Rectal smooth muscle tissue (tissue), 1 donor: ENCODE results near the gene MANEA.

Source experiments
- H3K27ac ChIP-seq: one replicate; pipeline ENCODE4 v1.7.0; 2013; ENCODE audit warnings: low read depth, low read length, inconsistent platforms
- H3K27me3 ChIP-seq: one replicate; pipeline ENCODE4 v1.7.0; 2013; ENCODE audit warnings: low read length; ENCODE audit not compliant: control insufficient read depth, insufficient read depth
- H3K36me3 ChIP-seq: one replicate; pipeline ENCODE4 v1.7.0; 2013; ENCODE audit warnings: low read length; ENCODE audit not compliant: control insufficient read depth, insufficient read depth
- H3K4me1 ChIP-seq: one replicate; pipeline ENCODE4 v1.7.0; 2013; ENCODE audit warnings: low read length; ENCODE audit not compliant: control insufficient read depth, insufficient read depth
- H3K4me3 ChIP-seq: one replicate; pipeline ENCODE4 v1.7.0; 2013; ENCODE audit warnings: low read length
- H3K9ac ChIP-seq: one replicate; pipeline ENCODE4 v1.7.0; 2013; ENCODE audit warnings: low read length

MANEA gene

GRCh38 chr6:95593025-95593424 lies 15.7 kb downstream of the MANEA start:
- Histone ChIP-seq H3K36me3 (no peaks in the 10 kb centered on the region), H3K4me3 (no peak overlapping the region), H3K9ac (no peak overlapping the region), H3K4me1 (no peaks in the 10 kb centered on the region), H3K27ac (no peak overlapping the region), H3K27me3 (no peaks in the 10 kb centered on the region)

- Histone ChIP-seq H3K27ac (no peak overlapping the region), H3K4me3 (no peak overlapping the region), H3K36me3 (no peaks in the 10 kb centered on the region)
Observed at GRCh38 chr6:95596021-95596420, 18.7 kb downstream of the MANEA start.

DNA sequence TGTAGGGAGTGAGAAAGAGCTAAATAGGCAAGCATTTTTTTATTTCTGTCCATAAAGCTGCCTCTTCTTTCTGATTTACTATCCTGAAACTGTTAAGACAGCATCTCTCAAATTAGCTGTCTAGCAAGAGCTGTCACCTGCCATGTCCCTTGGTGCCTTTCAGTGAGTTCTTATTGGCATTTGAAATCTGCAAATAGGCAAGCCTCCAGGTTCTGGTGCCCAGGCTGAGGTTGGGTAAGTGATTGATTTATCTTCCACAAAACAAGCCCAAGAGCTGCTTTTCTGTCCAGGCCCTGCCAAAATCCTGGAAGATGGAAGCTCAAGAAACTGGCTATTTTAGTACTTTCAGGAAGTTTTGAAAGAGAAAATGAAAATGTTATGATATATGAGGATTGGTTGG lies 22.4 kb downstream of the MANEA start:
- H3K4me1 ChIP-seq, result no peaks in the 10 kb centered on the region
- H3K27me3 ChIP-seq, result no peaks in the 10 kb centered on the region
- no peak overlapping the region for H3K9ac ChIP-seq
- no peaks in the 10 kb centered on the region for H3K36me3 ChIP-seq
- H3K27ac ChIP-seq, result no peak overlapping the region
- H3K4me3 ChIP-seq, result no peak overlapping the region

More at GRCh38 chr6:95596021-95596420, 18.7 kb downstream of the MANEA start:
- Histone ChIP-seq H3K9ac (no peak overlapping the region), H3K4me1 (no peaks in the 10 kb centered on the region), H3K27me3 (no peaks in the 10 kb centered on the region)

DNA sequence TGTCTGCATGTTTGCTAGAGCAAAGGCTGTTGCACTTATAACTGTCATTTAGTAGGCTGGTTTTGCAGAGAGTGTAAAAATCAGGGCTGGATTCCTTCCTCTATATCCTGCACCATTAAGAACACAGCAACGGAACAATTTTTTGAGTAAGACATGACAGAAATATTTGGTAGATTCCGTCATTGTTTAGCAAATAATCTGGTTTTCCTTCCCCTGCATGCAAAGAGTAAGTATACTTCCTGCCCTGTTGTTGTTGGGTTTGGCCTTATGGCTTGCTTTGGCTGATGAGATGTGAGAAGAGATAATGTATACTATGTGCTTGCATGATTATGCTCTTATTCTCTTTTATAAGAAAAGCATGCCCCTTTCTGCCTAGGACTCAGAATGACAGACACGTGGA lies 23.8 kb downstream of the MANEA start:
- no peak overlapping the region for H3K4me3 ChIP-seq
- no peaks in the 10 kb centered on the region for H3K27me3 ChIP-seq
- no peaks in the 10 kb centered on the region for H3K4me1 ChIP-seq
- no peak overlapping the region for H3K9ac ChIP-seq
- H3K36me3 ChIP-seq, result no peaks in the 10 kb centered on the region
- H3K27ac ChIP-seq, result no peak overlapping the region

GRCh38 chr6:95614094-95614493 lies 36.8 kb downstream of the MANEA start:
- Histone ChIP-seq H3K4me1 (no peaks in the 10 kb centered on the region), H3K36me3 (no peaks in the 10 kb centered on the region), H3K9ac (no peak overlapping the region), H3K27ac (no peak overlapping the region), H3K27me3 (no peaks in the 10 kb centered on the region), H3K4me3 (no peak overlapping the region)

DNA sequence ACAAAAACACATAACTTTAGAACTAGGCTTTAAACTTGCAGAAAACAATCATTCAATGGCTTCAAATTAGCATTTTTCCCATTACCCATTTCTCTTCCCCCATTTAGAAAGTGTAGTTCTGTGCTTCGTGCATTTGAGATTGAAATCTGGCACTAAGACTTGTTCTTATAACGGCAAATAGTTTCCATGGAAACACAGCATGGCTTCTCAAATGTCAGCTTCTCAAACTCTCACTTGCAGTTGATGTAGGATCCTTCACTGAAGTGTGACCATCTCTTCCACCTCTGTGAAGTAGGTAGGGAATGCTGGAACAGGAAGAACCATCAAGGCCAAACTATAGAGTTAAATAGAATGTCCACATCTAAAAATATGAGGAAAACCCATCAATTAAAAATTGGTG lies 52.2 kb downstream of the MANEA start:
- no peak overlapping the region for H3K27ac ChIP-seq
- H3K4me3 ChIP-seq, result no peak overlapping the region
- no peaks in the 10 kb centered on the region for H3K27me3 ChIP-seq
- H3K36me3 ChIP-seq, result no peaks in the 10 kb centered on the region
- no peaks in the 10 kb centered on the region for H3K4me1 ChIP-seq
- no peak overlapping the region for H3K9ac ChIP-seq

GRCh38 chr6:95636552-95637431 lies 59.5 kb downstream of the MANEA start:
- Histone ChIP-seq H3K4me1 (no peaks in the 10 kb centered on the region), H3K27me3 (no peaks in the 10 kb centered on the region), H3K4me3 (no peak overlapping the region), H3K27ac (no peak overlapping the region), H3K36me3 (no peaks in the 10 kb centered on the region), H3K9ac (no peak overlapping the region)

DNA sequence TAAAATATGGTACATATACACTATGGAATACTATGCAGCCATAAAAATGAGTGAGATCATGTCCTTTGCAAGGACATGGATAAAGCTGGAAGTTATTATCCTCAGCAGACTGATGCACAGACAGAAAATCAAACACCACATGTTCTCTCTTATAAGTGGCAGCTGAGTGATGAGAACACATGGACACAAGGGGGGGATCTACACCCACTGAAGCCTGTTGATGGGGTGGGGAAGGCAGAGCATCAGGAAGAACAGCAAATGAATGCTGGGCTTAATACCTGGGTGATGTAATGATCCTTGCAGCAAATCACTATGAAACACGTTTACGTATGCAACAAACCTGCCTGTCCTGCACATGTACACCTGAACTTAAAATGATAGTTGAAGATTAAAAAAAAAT lies 71.3 kb downstream of the MANEA start:
- Histone ChIP-seq H3K27me3 (no peaks in the 10 kb centered on the region), H3K36me3 (no peaks in the 10 kb centered on the region), H3K4me1 (no peaks in the 10 kb centered on the region), H3K9ac (no peak overlapping the region), H3K4me3 (no peak overlapping the region), H3K27ac (no peak overlapping the region)

DNA sequence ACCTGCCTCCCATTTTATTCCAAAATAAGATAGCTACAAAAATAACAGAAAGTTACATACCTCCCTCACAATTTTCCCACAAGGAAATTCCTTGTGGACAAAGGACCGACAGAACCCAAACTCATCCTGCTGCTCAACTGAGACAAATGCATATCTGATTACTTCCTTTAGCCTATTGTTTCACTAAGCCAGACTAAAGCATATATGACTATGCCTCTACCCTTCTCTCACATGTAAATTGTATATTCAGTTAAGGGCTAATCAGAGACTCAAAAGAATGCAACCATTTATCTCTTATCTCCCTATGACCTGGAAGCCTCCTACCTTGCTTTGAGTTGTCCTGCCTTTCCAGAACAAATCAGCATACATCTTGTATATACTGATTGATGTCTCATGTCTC lies 72.1 kb downstream of the MANEA start:
- no peaks in the 10 kb centered on the region for H3K36me3 ChIP-seq
- no peaks in the 10 kb centered on the region for H3K4me1 ChIP-seq
- H3K9ac ChIP-seq, result no peak overlapping the region
- H3K27ac ChIP-seq, result no peak overlapping the region
- no peak overlapping the region for H3K4me3 ChIP-seq
- no peaks in the 10 kb centered on the region for H3K27me3 ChIP-seq

DNA sequence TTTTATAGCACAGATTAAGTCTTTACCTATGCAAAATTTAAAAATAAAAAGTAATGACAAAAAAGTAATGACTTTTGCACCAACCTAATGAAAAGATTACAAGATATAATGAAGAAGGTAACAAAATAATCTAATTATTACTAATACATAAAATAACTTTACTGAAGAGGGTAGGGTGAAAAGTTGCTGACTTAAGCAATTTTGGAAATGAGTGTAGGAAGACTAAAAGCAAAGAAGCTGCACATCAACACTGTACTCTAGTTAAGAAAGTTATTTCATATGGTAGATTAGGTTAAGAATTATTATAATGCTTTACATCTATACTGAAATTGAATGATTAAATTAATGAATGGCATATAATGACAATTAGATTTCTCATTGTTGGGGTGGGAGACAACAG lies 76.8 kb downstream of the MANEA start:
- no peak overlapping the region for H3K9ac ChIP-seq
- no peak overlapping the region for H3K27ac ChIP-seq
- no peak overlapping the region for H3K4me3 ChIP-seq
- H3K4me1 ChIP-seq, result no peaks in the 10 kb centered on the region
- no peaks in the 10 kb centered on the region for H3K27me3 ChIP-seq
- H3K36me3 ChIP-seq, result no peaks in the 10 kb centered on the region

GRCh38 chr6:95658886-95659285 lies 81.6 kb downstream of the MANEA start:
- Histone ChIP-seq H3K27ac (no peak overlapping the region), H3K4me1 (no peaks in the 10 kb centered on the region), H3K36me3 (no peaks in the 10 kb centered on the region), H3K9ac (no peak overlapping the region), H3K4me3 (no peak overlapping the region), H3K27me3 (no peaks in the 10 kb centered on the region)
